ENCODE results near the gene MAPKAPK5. TPM values are rescaled to one million over a fixed set of nuclear protein-coding genes. Genes with fewer than 3 reads are reported as not detected.

Gene MAPKAPK5
- total and polyA plus RNA-seq, 2 of the 13 experiments (the other 11 are each of a cell fraction or from before 2014, with no cell fraction given) = 43.2 to 58.2 TPM

GRCh38 chr12:111792856-111793235 is 49.2 kb upstream of the MAPKAPK5 start:
- DNase-seq (ENCODE audit: low spot score) (no peak), ATAC-seq (no peak), FAIRE-seq (no peak)
- TF ChIP-seq ZNF496 (CRISPR knock-in tag; IDR thresholded peaks at IDR 0.05; ENCODE audit: insufficient replicate concordance) (no peak), ZNF512B (CRISPR knock-in tag; IDR thresholded peaks at IDR 0.05; ENCODE audit: borderline replicate concordance) (no peak), ZNF589 (CRISPR knock-in tag; conservative IDR thresholded peaks at IDR 0.05) (no peak), TCF7L2 (IDR thresholded peaks at IDR 0.05; ENCODE audit: low read depth, low read length) (no peak), ZFP36L2 (CRISPR knock-in tag; IDR thresholded peaks at IDR 0.05) (no peak), ZNF678 (CRISPR knock-in tag; IDR thresholded peaks at IDR 0.05) (no peak), RXRA (CRISPR knock-in tag; IDR thresholded peaks at IDR 0.05) (no peak), ZUFSP (CRISPR knock-in tag; IDR thresholded peaks at IDR 0.05; ENCODE audit: borderline replicate concordance) (no peak), ZNF878 (CRISPR knock-in tag; IDR thresholded peaks at IDR 0.05) (no peak), CREBL2 (CRISPR knock-in tag; IDR thresholded peaks at IDR 0.05; ENCODE audit: borderline replicate concordance) (no peak), ZNF17 (CRISPR knock-in tag; IDR thresholded peaks at IDR 0.05) (no peak), HNRNPL (IDR thresholded peaks at IDR 0.05; ENCODE audit: low read depth, low read length) (no peak), NFYB (CRISPR knock-in tag; IDR thresholded peaks at IDR 0.05) (no peak), U2AF2 (IDR thresholded peaks at IDR 0.05; ENCODE audit: low read depth, low read length) (no peak), HOXD1 (CRISPR knock-in tag; IDR thresholded peaks at IDR 0.05) (no peak), SALL2 (CRISPR knock-in tag; IDR thresholded peaks at IDR 0.05) (no peak), FOXO4 (CRISPR knock-in tag; conservative IDR thresholded peaks at IDR 0.05) (no peak), TIGD3 (CRISPR knock-in tag; IDR thresholded peaks at IDR 0.05; ENCODE audit: borderline replicate concordance) (no peak), ZNF737 (CRISPR knock-in tag; IDR thresholded peaks at IDR 0.05; ENCODE audit: borderline replicate concordance) (no peak)
- WGBS (ENCODE audit: low lambda C conversion rate) = 98% methylated on average over 3 of the region's 3 CpGs
- in situ Hi-C loops (cut with HindIII; ENCODE audit: extremely low pct_ligation_motif_present, low pct_unique_long_range_greater_than_20kb) (loop anchor here (5.0 kb wide), 1 partner anchor 36 kb away; no protein-coding TSS in a partner anchor), intact Hi-C loops (cut with micrococcal nuclease; ENCODE audit: unreplicated experiment) (no loop called here)
- H3K36me3 ChIP-seq (replicated peaks in 1 of 2; ENCODE audit: control insufficient read depth in 1 of 2, insufficient read depth in 2 of 2, low read length in 2 of 2) = peaks cover 30 to 72% of the 10 kb centered on the region in 2 experiments
- no peak overlapping the region for H3K4me3 ChIP-seq (replicated peaks in 1 of 3; ENCODE audit: insufficient read depth in 1 of 3, low read depth in 2 of 3, low read length in 3 of 3)
- no peak overlapping the region for H2AFZ ChIP-seq (ENCODE audit: low read length)
- H3K4me1 ChIP-seq (ENCODE audit: insufficient read depth, low read length) = peaks cover 21% of the 10 kb centered on the region
- no peaks in the 10 kb centered on the region for H3K9me3 ChIP-seq (ENCODE audit: low read length)
- H3K79me2 ChIP-seq (ENCODE audit: insufficient read depth, low read length) = no peaks in the 10 kb centered on the region
- no peaks in the 10 kb centered on the region for H4K20me1 ChIP-seq (ENCODE audit: insufficient read depth, low read length)
- POLR2A ChIA-PET = no interaction called here
- no peak overlapping the region for H3K27ac ChIP-seq (ENCODE audit: extremely low read length, insufficient read depth, low read length)
- H3K9ac ChIP-seq (ENCODE audit: insufficient read depth, low read depth, low read length) = no peak overlapping the region
- H3K27me3 ChIP-seq (ENCODE audit: control insufficient read depth in 1 of 2, insufficient read depth in 2 of 2, low read length in 2 of 2) = no peaks in the 10 kb centered on the region
- CTCF ChIA-PET (ENCODE audit: low intra/inter-chr PET ratio, low total read pairs) = no interaction called here
- BruUV-seq (replicated peaks) = no TSS peak
- H3K4me2 ChIP-seq (ENCODE audit: low read depth, low read length) = no peak overlapping the region

Data from HepG2 (cell line).